Head of caudate nucleus (tissue), 42 donors: ENCODE measurements around the gene SCN9A.
"Not testable (repeated sequence)": the region's sequence is repeated elsewhere in the genome, so short reads cannot be mapped to it uniquely, and the experiment has no call there.

Experiments
- DNase-seq, 42 donors: peaks; one replicate each; pipeline versions ENCODE4 v3.0.0 to v3.0.0-alpha.2; 2020 to 2021; ENCODE audit warnings: mixed read lengths in 7 of 42
- intact Hi-C: fragments of 100-400 bp; cut with DNase I; formaldehyde crosslinking; loops from one replicate; pipeline ENCODE4 v1.15.0; 2022

SCN9A gene

GRCh38 chr2:166209367-166209766 lies 166.4 kb downstream of the SCN9A start:
- DNase-seq, intact Hi-C loops: not testable (repeated sequence)

GRCh38 chr2:166206153-166206552 lies 169.6 kb downstream of the SCN9A start:
- intact Hi-C loops, DNase-seq: not testable (repeated sequence)

- intact Hi-C loops: no loop called here
- DNase-seq: no peak
These were observed 173.0 kb downstream of the SCN9A start for GRCh38 chr2:166202778-166203177.

- intact Hi-C loops: no loop called here
- no peak for DNase-seq
These were observed 178.3 kb downstream of the SCN9A start for GRCh38 chr2:166197446-166197845.

GRCh38 chr2:166193407-166193806 lies 182.3 kb downstream of the SCN9A start:
- DNase-seq: no peak
- intact Hi-C loops: no loop called here

- intact Hi-C loops: no loop called here
- no peak for DNase-seq
These were observed 187.7 kb downstream of the SCN9A start for GRCh38 chr2:166188084-166188483.

GRCh38 chr2:166184789-166185188 lies 191.0 kb downstream of the SCN9A start:
- no peak for DNase-seq
- intact Hi-C loops: no loop called here

GRCh38 chr2:166181813-166182154 lies 194.0 kb downstream of the SCN9A start:
- intact Hi-C loops: no loop called here
- no peak for DNase-seq

- peak; percentile 15 to 84 (median 63) for DNase-seq
- intact Hi-C loops: no loop called here
These were observed 194.6 kb downstream of the SCN9A start for GRCh38 chr2:166180951-166181812.

GRCh38 chr2:166179201-166179600 lies 196.5 kb downstream of the SCN9A start:
- intact Hi-C loops: no loop called here
- no peak for DNase-seq

- intact Hi-C loops: no loop called here
- DNase-seq: no peak
These were observed 202.5 kb downstream of the SCN9A start for GRCh38 chr2:166173263-166173662.

GRCh38 chr2:166171216-166171615 lies 204.5 kb downstream of the SCN9A start:
- intact Hi-C loops: no loop called here
- no peak for DNase-seq

- intact Hi-C loops: no loop called here
- DNase-seq: no peak
These were observed 205.4 kb downstream of the SCN9A start for GRCh38 chr2:166170356-166170755.

- intact Hi-C loops: no loop called here
- no peak for DNase-seq
These were observed 208.3 kb downstream of the SCN9A start for GRCh38 chr2:166167449-166167848.

- DNase-seq: no peak
- intact Hi-C loops: no loop called here
These were observed 212.0 kb downstream of the SCN9A start for GRCh38 chr2:166163775-166164174.

GRCh38 chr2:166158546-166158945 lies 217.2 kb downstream of the SCN9A start:
- intact Hi-C loops: no loop called here
- DNase-seq: no peak

- intact Hi-C loops: no loop called here
- DNase-seq: no peak
These were observed 218.2 kb downstream of the SCN9A start for GRCh38 chr2:166157578-166157977.

GRCh38 chr2:166156985-166157490 lies 218.7 kb downstream of the SCN9A start:
- no peak for DNase-seq
- intact Hi-C loops: no loop called here

GRCh38 chr2:166155589-166155988 lies 220.2 kb downstream of the SCN9A start:
- intact Hi-C loops: no loop called here
- no peak for DNase-seq

- intact Hi-C loops: no loop called here
- DNase-seq: no peak
These were observed 220.9 kb downstream of the SCN9A start for GRCh38 chr2:166154685-166155338.

GRCh38 chr2:166152064-166152463 lies 223.7 kb downstream of the SCN9A start:
- DNase-seq: no peak
- intact Hi-C loops: no loop called here
